ENCODE results near the gene GOLGA8J. TPM values are rescaled to one million over a fixed set of nuclear protein-coding genes. Genes with fewer than 3 reads are reported as not detected.

The GOLGA8J gene
- total and polyA plus RNA-seq, 4 donors, result 0.06 to 0.25 TPM; not detected in 2

GRCh38 chr15:30041868-30042267 is 40.9 kb upstream of the GOLGA8J start:
- Histone ChIP-seq H3K27ac (ENCODE audit: low read depth in 1 of 2, low read length in 2 of 2) (no peak overlapping the region), H3K4me3 (ENCODE audit: low read depth in 1 of 3, low read length in 3 of 3) (no peak overlapping the region), H3K36me3 (ENCODE audit: control insufficient read depth in 4 of 4, insufficient read depth in 3 of 4, low read depth in 1 of 4, low read length in 3 of 4) (no peaks in the 10 kb centered on the region), H3K9ac (ENCODE audit: low read depth in 1 of 2, low read length in 2 of 2) (no peak overlapping the region), H3K27me3 (ENCODE audit: control insufficient read depth in 4 of 4, insufficient read depth in 4 of 4, low read length in 3 of 4) (no peaks in the 10 kb centered on the region), H3K9me3 (ENCODE audit: control insufficient read depth in 4 of 4, low read length in 3 of 4) (no peaks in the 10 kb centered on the region), H3K4me1 (ENCODE audit: control insufficient read depth in 4 of 4, insufficient read depth in 4 of 4, low read length in 3 of 4) (peaks cover 0 to 43% (median 25%) of the 10 kb centered on the region in 4 donors)
- TF ChIP-seq FOXA2 (IDR thresholded peaks at IDR 0.05) (no peak), EGR1 (IDR thresholded peaks at IDR 0.05; ENCODE audit: low read depth in 2 of 2) (no peak), RAD21 (IDR thresholded peaks at IDR 0.05) (no peak), TAF1 (conservative IDR thresholded peaks at IDR 0.05) (no peak), JUND (IDR thresholded peaks at IDR 0.05) (no peak), GABPA (IDR thresholded peaks at IDR 0.05 in 1 of 2, conservative IDR thresholded peaks at IDR 0.05 in 1 of 2) (no peak), YY1 (IDR thresholded peaks at IDR 0.05) (no peak), NR2F2 (IDR thresholded peaks at IDR 0.05) (no peak), REST (IDR thresholded peaks at IDR 0.05) (no peak), ATF3 (IDR thresholded peaks at IDR 0.05) (no peak), HNF4G (IDR thresholded peaks at IDR 0.05) (no peak), CTCF (IDR thresholded peaks at IDR 0.05; ENCODE audit: low read depth, low read length, missing input control) (no peak), RXRA (IDR thresholded peaks at IDR 0.05) (no peak), SP1 (IDR thresholded peaks at IDR 0.05) (no peak), HNF4A (conservative IDR thresholded peaks at IDR 0.05) (no peak), FOXA1 (IDR thresholded peaks at IDR 0.05) (no peak), ZBTB33 (IDR thresholded peaks at IDR 0.05) (no peak), MAX (IDR thresholded peaks at IDR 0.05) (no peak)
- WGBS, result 86% methylated on average over 3 of the region's 3 CpGs
- DNase-seq (ENCODE audit: low spot score), result no peak

Data from liver (tissue), 9 donors.